ENCODE measurements around the gene CD34.
"Not testable (repeated sequence)": the region's sequence is repeated elsewhere in the genome, so short reads cannot be mapped to it uniquely, and the experiment has no call there.

CD34 gene, protein sequence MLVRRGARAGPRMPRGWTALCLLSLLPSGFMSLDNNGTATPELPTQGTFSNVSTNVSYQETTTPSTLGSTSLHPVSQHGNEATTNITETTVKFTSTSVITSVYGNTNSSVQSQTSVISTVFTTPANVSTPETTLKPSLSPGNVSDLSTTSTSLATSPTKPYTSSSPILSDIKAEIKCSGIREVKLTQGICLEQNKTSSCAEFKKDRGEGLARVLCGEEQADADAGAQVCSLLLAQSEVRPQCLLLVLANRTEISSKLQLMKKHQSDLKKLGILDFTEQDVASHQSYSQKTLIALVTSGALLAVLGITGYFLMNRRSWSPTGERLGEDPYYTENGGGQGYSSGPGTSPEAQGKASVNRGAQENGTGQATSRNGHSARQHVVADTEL

DNA sequence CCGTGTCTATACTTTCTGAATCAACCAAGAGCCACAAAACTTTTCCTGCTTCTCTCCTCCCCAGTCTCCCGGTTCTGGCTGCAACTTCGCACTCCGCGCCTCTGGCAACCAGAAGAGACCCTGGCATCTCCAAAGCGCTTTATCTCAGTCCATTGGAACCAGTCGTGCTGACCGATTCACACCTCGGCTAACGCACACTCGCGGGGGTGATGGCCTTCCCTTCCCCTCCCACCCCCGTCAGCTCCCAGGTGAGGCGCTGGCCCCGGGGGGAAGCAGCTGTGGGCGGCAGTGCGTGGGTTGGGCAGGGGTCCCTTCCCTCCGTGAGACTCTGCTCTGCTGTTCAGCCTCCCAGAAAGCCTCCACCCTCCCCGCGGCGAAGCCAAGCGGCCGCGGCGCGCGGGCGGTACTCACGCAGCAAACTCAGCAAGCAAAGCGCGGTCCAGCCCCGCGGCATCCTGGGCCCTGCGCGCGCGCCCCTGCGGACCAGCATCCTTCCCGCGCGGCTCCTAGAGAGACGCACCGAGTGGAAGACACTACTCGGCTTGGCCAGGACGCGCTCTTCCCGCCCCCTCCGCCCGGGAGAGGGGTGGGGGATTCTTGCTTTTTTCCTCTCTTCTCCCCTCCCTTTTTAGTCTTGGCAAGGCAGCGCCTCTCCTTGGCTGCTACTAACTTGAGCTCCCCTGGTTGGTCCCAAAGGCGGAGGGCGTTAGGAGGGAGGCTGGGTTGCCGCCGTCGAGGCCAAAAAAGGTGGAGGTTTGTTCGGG is at the start of gene CD34:
Gene CD34 (minus strand): TSS at position 535 of the 764 bp plus-strand sequence. CDS start 45 bp downstream, at position 490.
- DNase-seq, result no peak

DNA sequence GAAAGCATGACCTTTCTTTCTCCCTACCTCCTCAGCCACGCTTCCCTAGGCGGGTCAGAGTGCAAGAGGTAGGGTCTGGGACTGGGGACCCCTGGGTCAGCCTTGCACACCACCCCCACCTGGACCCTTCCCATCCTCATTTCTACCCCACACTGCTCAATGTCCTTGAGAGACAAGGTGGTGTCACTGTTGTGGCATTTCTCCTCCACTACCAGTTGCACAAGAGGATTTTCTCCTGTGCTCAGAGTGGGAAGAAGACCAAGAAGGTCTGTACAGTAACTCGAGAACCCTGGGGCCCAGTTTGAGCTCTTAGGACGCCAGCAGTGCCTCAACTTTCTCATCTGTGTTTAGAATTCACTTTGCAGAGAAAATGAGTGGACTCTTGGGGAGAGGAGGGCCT is 49.4 kb upstream of the CD34 start:
- DNase-seq, result no peak

DNA sequence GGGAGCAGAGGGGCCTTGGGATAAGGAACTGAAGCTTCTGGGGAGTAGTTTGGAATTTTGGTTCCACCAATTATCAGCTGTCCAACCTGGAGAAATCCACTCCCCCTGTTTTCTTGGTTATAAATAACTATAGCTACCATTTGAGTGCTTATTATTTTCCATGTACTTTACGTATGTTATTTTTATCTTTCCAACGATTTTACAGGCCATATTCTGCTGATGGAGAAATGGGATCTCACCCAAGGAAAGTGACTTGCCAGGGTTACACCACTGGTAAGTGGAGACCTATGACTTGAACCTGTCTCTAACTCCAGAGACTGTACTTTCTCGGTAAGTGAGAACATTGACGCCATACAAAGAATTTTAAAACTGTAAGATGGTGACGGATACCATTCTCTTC is 49.0 kb upstream of the CD34 start:
- DNase-seq, result no peak

DNA sequence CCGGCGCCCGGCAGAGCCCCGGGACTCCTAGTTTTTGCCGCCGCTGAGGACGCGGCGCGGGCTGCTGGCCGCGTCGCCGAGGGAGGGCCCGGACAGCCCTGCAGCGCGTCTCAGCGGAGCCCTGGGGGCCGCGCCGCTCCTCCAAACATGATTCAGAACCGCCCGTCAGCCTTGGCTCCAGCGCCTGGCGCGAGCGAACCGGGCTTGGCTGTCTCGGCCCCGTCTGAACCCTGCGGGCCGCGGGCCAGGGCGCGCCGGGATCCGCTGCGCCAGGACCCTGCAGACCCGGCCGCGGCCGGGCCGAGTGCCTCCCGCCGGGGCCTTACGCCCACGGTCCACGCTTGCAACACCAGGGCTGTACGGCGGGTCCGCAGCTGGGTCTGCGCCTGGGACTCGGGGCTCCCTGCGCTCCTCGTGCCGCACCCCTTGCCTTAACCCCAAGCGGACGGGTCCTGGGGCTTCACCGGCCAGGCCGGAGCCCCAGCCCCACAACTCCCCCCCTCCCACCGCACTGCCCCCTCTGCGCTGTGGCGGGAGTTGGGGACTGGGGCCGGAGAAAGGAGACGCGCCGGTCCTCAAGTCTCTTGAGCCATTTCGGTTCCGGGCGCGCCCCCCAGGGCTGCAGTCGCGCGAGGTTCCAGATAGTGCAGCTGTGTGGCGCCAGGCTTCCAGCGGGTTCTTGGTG is 48.4 kb upstream of the CD34 start:
- no peak for DNase-seq

DNA sequence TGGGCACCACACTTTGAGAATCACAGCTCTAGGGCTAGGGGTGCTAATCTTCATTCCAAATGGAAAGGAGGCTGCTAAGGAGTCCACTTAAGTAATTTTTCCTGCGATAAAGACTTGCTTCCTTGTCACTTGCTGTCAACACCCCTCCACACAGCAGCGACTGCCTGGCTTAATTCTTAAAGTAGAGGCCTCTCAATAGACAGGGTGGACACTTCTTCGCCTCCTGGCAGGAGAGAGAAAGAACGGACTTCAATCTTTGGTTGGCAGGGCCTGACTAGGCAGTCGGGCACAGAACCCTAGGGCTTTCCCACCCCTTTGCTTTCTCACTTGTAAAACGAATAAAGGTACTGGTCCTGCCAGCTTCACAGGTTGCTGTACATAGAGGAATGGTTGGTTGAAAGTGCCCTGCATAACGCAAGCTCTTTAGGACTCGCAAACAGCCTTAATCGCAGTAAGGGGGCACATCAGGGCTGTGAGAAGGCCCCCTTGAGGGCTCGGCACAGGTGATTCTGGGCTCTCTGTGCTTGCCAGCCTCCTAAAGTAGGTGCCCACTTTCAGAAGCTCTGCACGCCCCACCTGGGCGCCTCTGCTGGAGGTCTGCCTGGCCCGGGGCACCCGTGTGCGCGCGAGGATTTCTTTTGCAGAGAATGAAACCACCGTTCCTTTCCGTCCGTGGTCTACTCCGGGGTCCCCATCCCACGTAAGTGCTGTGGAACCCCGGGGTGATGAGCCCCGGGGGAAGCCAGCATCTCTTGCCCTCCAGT is 47.6 kb upstream of the CD34 start:
- DNase-seq, result no peak

DNA sequence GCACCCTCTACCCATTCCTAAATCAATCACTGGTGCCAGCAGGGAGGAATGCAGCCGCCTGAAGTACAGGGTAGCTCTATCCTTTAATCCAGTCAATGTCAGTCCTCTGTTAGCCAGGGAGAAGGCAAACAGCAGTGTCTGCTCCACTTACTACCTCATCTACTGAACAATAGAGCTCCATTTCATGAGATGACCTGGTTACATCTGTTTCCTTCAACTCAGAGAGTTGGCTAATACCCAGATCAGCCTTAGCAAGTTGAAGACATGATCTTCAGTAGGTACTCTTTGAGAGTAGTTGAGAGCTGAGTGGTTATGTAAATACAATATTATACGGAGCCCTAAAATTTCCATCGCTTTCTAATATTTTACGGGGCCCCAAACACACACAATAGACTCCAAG is 46.1 kb upstream of the CD34 start:
- DNase-seq, result no peak

DNA sequence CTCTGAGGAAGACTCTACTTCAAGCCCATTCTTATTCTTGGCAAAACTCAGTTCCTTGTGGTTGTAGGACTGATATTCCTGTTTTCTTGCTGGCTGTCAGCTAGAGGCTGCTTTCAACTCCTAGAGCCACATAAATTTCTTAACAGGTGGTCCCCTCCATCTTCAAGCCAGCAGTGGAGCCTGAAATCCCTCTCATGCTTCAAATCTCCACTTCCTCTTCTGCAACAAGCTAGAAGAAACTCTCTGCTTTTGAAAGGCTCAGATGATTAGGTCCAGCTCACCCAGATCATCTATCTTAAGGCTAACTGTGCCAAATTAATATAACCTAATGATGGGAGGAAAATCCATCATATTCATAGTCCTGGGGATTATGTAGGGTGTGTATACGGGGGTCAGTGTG is 43.2 kb upstream of the CD34 start:
- DNase-seq, result no peak

DNA sequence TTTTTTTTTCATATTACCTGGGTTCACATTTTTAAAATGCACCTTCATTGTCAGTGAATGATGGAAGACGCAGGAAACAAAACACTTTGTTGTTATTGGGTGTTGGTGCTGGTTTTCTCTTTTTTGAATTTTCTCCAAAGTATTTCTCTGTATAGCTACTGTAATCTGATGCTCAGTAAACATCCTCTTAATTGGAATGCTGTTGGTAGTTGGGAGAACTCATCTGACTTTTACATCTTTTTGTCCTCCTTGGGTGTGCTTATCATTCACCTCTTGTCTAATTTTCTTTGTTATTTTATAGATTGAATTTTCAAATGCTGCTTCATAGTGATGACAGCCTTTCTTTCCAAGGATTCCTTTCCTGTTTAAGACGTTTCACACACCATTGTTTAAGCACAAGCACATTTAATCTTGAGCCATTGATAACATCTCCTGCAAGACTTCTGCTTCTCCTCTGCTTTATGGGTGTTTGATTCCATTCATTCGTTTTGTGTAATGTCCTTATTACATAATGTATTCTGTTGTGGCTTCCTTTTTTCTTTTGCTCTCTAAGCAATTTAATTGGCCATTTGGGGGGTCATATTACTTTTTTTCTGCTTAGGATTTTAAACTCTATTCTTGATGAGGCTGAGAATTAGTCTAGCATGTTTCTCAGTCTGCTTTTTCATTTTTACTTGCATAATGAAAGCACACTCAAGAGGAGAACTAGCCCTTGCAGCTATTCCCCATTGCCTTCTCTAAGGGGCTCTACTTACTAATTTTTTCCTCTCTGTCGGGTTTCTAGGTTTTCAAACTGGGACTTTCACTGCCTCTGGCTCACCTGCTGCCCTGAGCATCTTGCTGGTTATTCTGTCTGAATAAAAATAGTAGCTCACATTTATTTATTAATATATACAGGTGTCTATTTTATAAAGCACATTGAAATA is 42.0 kb upstream of the CD34 start:
- DNase-seq, result no peak

DNA sequence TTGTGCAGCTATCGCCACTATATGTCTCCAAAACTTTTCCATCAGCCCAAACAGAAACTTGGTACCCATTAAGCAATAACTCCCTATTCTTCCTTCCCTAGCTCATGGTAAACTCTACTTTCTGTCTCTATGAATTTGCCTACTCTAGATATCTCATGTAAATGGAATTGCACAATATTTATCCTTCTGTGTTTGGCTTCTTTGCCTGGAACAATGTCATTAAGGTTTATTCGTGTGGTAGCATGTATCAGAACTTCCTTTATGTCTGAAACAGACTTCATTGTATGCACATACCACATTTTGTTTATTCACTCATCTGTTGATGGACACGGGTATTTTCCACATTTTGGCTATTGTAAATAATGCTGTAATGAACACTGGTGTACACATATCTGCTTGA is 40.7 kb upstream of the CD34 start:
- DNase-seq, result no peak

DNA sequence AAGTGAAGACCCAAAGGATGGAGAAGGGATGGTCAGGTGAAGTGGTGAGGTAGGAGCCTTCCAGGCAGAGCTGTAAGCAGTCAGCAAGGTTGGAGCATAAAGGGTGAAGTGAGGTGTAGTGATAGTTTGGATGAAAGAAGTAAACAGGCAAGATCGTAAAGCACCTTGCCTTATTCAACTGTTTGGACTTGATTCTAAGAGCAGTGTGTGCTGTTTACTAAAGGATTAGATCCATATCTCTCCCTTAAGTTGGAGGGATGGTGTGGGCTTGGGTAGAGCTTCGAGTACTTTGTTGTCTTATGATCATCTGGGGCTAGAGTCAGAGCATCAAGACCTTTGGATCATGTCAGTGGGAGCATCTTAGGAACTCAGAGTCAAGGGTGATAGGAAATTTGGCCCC is 39.8 kb upstream of the CD34 start:
- no peak for DNase-seq

DNA sequence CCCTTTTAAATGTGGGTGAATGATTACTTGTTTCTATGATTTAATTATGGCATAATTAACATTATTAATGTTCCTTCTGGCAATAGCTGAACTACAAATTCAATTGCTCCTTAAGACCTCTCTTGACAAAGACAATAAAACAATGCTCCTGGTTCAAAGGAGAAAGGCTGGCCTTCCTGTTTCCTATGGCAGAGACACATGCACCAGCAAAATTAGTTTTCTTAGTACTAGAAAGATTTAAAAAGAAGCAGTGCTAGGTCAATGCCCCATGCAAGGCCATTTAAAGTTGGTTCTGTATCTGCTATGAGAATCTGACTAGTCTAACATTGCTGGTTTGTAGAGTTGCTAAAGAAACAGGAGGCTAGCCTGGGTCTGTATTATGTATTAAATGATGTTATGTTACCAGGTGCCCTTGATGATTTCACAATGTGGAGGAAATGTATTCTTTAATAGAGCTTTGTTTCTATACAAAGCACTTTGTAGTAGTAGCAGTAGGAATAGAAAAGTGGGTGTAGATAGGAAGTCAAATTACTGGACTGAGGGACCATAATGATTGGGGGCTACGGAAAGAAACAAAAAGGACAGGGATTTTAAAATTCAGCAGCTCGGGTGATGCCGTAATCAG is 38.8 kb upstream of the CD34 start:
- no peak for DNase-seq

DNA sequence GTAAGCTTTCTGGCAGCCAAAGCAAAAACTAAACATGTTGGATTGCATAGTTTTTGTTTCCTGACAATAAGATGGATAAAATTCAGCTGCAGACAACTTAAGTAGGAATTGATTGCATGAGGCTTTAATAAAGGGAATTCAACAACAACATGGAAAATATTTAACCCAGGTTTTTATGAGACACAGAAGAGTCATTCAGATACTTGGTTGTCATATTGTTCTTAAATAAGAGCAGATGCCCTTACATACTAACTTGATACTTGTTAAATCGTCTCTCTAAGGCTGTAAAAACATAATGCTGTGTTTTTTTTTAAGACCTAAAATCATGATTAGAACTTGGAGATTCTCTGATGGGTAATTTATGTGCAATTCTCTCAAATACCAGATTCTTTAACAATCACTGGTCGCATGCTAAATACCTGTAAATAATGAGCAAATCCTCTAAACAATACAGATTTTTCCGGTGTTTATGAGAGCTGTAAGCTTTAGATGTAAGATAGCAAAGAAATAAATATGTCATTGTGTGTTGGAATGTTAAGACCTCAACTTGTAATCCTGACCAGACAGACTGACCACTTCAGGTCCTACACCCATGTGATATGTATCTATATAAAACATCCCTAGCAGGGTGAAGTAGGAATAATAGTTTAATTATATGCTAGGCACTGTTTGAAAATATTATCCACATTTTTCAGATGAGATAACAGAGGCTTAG is 37.8 kb upstream of the CD34 start:
- no peak for DNase-seq

DNA sequence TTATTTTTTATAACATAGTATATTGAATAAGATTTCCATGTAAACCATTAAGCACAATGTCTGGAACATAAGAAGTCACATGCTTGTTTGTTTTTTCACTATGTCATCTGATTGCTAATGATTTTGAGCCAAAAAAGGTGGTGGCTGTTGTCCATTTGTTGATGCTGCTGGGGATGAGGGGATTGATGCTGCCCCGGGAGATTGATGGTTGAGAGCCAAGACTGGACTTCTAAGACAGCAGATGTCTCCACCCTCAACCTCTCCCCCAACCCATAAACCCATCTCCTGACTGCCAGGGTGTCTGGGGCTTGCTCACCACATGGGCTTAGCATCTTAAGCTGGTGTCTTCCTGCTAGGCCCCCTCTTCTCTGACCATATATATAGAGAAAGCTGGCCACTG is 35.8 kb upstream of the CD34 start:
- DNase-seq, result no peak

DNA sequence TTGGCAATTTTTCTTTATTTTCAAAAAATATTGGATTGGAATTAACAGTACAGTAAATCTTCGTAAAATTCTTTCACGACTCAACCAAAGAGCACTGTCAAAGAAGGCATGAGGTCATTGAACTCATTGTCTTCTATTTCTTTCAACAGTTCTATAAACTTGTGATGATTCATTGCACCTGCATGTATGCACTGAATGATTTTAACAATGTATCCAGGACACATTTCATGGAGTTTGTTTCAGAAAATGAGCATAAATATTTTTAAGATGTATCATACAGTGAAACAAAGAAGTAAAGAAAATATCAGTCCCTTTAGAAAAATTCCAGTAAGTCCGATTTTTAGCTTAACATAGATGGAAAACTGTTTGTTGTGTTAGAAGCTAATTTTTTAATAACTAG is 33.6 kb upstream of the CD34 start:
- DNase-seq, result peak; percentile 48

DNA sequence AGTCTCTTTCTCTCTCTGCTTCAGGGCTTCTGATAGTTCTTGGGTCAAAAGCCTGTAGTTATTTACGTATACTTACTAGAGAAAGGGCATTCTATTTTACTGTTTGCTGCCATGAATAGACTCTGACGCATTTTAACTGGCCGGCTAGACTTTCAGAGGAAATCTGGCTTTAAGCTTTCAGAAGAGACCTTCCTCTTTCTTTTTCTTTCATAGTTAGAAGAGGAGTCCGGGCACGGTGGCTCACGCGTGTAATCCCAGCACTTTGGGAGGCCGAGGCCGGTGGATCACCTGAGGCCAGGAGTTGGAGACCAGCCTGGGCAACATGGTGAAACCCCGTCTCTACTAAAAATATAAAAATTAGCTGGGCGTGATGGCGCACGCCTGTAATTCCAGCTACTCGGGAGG is 31.4 kb upstream of the CD34 start:
- not testable (repeated sequence) for DNase-seq

DNA sequence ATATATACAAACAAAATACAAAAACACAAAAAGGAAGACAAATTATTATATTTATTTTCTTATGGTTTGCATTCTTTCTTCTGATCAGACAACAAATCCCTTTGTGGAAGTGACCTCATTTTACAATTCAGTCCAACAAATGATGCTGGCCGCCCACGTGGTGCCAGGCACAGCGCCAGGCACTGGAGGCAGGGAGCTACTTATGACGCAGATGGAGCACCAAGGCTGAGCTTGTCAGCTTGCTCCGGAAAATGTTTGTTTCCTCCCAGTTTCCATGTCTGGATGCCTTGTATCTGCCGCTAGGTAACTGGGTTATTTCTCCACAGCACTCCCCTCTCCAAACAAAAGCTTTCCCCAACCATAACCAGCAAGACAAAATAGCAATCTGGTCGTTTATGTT is 30.7 kb upstream of the CD34 start:
- peak; percentile 18 for DNase-seq

DNA sequence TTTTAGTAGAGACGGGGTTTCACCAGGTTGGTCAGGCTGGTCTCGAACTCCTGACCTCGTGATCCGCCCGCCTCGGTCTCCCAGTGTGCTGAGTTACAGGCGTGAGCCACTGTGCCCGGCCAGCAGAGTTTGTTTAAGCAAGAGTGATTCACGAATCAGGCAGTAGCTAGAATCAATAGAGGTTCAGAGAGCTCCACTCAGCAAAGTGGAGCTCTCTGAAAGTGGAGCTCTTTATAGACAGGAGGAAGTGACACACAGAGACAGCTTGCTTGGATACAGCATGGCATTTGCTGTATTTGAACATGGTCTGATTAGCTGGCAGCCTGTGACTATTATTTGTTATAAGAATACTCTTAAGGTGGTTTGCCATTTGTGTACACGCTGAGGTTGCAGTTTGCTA is 27.1 kb upstream of the CD34 start:
- DNase-seq, result peak; percentile 34

DNA sequence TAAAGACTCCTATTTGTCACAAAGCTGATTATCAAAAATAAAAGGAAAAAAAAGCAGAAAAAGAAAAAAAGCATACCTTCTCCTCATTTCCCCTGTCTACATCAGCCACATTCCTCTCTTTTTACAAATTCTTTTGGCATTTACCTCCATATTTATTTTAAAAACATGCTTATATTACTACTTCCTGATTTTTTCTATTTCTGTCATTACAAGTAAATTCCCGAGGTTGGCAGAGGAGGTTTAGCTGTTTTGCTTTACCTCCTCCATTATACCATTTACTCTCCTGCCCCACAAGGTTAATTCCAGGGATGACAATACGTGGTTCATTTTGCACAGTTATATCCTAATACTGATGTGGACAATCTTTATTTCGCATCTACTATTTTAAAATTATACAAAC is 26.3 kb upstream of the CD34 start:
- no peak for DNase-seq

DNA sequence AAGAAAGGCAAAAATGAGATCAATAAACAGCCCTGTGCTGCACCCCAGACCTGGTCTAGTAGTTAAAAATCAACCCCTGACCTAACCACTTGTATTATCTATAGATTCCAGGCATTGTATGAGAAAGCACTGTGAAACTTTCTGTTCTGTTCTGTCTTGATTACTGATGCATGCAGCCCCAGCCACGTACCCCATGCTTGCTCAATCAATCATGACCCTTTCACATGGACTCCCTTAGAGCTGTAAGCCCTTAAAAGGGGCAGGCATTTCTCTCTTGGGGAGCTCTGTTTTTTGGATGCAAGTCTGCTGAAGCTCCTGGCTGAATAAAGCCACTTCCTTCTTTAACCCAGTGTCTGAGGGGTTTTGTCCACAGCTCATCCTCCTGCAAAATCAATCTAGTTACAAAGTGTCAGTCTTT is 24.2 kb upstream of the CD34 start:
- DNase-seq, result no peak

DNA sequence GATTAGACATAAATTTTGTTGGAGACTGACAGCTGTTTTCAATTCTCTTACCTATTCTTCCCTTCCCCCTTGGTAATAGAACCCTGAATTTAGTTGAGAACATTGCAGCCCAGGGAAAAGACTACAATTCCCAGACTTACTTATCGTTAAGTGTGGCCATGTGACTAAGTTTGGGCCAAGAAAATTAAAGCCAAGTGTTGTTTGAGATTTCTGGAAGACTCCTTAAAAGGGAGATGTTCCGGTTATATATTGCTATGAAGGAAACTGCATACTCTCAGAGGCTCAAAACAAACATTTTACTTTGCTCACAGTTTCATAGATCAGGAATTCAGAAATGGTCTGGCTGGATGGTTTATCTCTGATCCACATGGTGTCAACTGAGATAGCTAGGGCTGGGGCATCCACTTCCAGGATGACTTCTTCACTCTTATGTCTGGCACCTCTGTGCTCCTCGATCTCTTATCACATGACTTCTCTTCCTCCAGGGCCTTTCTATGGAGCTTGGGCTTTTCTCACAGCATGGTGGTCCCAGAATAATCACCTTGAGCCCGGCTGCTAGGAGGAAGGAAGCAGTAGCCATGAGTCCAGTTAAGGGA is 22.4 kb upstream of the CD34 start:
- DNase-seq, result no peak

All from NCI-H226 (cell line).